Pons (tissue), 1 donor: Measurements from ENCODE around the gene PPP1R17.

ENCODE experiments used
- DNase-seq: peaks from one replicate; pipeline ENCODE4 v3.0.0-alpha.2; 2016; ENCODE audit warnings: low spot score

The PPP1R17 gene

GRCh38 chr7:31687024-31687748 lies at the start of gene PPP1R17:
TSS of gene PPP1R17 (plus strand) at chr7:31687215. CDS start at chr7:31692442, 5,227 bp downstream.
- DNase-seq = no peak

- DNase-seq = no peak
Observed at GRCh38 chr7:31640381-31640780, 46.6 kb upstream of the PPP1R17 start.

- peak; percentile 53 for DNase-seq
Observed at GRCh38 chr7:31642681-31643115, 44.3 kb upstream of the PPP1R17 start.

- no peak for DNase-seq
Observed at GRCh38 chr7:31646942-31647341, 40.1 kb upstream of the PPP1R17 start.

DNA sequence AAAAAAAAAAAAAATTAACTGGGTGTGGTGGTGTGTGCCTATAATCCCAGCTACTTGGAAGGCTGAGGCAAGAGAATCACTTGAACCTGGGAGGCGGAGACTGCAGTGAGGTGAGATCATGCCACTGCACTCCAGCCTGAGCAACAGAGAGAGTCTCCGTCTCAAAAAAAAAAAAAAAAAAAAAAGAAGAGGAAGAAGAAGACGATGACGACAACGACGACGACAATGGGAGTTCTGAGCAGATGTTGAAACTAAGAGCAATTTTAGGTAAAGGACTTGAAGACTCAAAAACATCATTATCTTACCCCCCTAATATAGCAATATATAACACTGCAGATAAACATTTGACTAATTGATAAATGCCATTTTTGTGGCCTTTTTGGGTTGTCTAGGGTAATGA lies 39.5 kb upstream of the PPP1R17 start:
- DNase-seq = no peak

GRCh38 chr7:31648288-31648687 lies 38.7 kb upstream of the PPP1R17 start:
- DNase-seq = peak; percentile 29

GRCh38 chr7:31648880-31649279 lies 38.1 kb upstream of the PPP1R17 start:
- DNase-seq = no peak

- DNase-seq = no peak
Observed at GRCh38 chr7:31651234-31652062, 35.6 kb upstream of the PPP1R17 start.

- no peak for DNase-seq
Observed at GRCh38 chr7:31652063-31652326, 35.0 kb upstream of the PPP1R17 start.

- no peak for DNase-seq
Observed at GRCh38 chr7:31663072-31663471, 23.9 kb upstream of the PPP1R17 start.

- DNase-seq = no peak
Observed at GRCh38 chr7:31664890-31665289, 22.1 kb upstream of the PPP1R17 start.

DNA sequence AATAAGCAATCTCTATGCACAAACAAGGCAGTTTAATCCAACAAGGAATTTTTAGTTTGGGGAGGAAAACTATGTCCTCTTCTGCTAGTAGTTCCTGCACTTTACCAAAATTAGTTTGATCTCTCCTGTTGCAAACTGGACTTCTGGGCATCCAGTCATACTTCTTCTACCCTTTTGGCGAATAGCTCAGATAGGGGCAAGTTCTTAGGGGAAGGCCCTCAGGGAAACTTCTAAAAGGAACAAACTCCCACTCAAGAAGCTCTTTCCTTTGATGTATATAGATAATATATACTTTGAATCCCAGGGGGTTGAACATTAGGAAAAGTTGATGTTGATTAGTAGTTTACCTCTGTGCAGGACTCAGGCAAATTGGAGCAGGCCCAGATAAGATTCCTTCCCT lies 21.5 kb upstream of the PPP1R17 start:
- no peak for DNase-seq

DNA sequence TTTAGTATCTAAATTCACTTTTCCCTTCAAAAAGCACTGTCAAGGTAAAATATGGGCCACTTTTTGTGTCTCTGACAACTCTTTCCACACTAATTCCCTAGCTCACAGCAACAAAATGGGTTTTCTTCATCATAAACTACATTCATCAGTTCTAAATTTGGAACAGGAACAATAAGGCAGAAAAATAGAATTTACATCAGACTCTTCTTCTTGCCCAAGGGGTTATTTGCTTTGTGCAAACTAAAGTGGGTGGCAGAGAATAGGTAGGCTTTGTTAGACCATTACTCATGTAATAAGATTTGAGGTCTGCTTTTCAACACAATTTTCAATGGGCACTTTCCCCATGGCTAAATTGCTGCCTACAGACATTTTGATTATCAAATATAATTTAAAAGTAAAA lies 17.6 kb upstream of the PPP1R17 start:
- DNase-seq = no peak

DNA sequence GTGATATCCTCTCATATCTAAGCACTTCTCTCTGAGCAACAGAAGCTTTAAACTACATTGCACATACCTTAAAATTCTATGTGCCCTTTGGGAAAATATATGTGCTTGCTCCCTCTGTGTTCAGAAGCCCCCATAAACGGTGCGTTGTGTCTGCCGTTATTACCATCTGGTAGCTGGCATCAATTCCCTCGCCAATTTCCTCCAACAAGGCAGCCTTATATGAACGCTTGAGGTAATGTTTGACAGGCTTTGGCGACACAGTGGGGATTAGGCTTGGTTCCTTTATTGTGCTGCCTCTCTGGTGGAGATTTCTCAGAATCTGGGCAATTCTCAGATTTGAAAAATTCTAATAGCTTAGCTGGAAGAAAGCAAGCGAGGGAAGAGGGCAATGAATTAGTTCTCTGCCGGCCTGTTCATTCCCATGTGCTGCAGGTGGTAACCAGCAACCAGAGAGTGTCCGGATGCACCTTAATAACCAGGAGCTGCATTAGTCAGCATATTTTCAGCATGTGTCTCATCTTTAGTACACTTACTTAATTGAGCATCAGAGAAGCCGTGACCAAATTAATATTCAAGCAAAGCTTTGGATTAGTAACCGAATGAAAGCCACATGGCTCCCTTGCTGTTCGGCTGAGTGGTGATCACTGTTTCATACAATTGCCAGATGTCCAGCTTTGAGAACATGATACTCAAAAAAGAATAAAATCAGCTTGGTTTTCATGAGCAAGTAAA lies 7.3 kb upstream of the PPP1R17 start:
- no peak for DNase-seq

DNA sequence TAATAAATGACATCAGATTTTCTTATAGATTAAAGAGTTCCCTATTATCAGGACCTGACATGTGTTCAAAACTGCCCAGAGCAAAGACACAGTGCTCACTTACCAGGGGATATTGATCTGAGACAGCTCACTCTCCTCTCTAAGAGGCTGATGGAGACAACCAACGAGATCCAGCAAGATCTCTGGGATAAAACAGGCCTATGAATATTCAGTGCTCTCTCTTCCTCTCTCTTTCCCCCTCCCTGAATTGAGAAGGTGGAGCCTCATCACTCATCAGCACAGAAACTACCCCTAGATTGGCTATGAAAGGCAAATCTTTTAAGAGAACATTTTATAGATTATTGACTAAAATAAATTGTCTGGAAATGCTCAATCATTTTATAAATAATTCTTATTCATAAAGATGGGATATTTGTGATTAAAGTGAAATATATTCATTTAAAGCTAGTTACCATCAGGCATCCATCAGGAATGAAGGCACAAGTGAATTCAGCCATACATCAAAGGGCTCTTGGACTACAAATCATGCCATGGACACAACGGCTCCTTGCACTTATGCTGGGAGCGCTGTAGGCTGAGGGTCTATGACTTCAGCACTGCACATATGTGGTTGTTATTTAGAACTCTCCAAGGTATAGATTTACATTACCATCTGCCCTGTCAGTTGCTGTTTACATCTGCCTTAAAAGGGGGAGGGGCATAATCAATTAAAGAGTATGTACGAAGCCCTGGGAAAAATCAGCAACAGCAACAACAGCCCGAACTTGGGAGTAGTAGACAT lies 3.4 kb upstream of the PPP1R17 start:
- DNase-seq = no peak

DNA sequence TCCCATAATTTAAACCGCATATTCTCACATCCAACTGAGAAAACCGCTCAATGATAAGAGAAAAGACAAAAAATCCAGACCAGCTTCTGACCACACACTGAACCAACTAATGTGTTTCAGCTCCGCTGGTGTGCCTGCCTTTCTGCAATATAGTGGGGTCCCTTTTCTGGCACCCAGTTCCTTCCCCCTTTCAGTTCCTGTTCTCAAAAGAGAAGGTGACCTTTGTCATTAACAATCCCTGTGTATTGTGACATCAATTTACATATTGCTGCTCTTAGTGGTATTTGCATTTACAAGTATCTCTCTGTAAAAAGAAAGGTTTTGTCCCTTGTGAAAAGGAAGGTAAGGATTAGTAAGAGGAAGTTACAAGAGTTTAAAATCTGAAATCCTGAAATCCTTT lies 1.4 kb downstream of the PPP1R17 start:
- DNase-seq = no peak

DNA sequence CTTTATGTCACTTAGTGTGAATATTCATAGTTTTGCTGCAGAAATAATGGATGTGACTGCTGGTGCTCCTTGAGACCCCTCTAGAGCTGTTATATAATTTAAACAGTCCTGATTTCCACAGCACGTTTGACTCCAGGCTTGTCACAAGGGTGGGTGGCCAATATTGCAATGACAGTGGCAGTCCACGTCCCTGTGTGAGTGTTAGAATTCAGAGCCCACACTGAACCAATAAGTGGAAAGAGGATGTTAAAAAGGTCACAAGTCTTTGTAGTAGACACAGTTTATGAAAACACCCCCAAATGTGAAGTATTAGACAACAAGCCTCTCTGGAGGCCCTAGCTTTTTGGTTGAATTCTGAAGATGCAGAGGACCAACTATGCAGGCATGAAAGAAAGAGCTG lies 2.0 kb downstream of the PPP1R17 start:
- DNase-seq = no peak

DNA sequence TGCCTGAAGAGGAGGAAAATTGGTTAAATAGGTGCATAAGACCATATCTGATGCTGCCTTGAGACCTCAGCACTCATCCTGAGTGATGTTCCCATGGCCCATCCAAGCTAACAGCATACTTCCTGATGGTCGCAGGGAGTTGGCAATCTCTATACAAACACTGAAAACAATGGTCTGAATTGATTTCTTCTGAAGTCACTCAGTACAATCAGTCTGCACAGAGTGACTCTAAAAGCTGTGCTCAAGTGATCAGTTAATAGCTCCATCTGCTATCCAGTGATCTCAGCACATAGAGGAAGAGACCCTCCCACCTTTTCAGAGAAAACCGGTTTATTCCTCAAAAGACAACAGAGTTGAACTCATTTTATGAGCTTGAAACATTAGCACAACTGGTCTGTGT lies 3.9 kb downstream of the PPP1R17 start:
- DNase-seq = peak; percentile 38

DNA sequence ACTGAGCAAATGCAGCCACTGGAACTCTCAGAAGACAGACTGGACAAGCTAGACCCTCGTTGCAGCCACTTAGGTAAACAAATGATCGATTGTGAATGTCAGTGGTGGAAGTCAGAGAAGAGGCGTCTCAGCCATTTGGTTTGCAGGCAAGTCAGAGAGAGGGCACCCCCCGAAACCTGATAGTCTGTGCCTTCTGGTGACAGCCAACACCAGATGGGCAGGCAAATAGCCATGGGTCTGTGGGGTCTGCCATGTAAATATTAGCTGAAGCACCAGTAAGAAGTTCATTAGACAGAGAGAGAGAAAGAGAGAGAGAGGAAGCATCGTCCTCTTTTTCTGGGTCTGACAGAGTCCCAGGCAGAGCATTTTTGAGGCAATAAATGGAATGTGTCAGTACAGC lies 5.4 kb downstream of the PPP1R17 start:
- DNase-seq = no peak

DNA sequence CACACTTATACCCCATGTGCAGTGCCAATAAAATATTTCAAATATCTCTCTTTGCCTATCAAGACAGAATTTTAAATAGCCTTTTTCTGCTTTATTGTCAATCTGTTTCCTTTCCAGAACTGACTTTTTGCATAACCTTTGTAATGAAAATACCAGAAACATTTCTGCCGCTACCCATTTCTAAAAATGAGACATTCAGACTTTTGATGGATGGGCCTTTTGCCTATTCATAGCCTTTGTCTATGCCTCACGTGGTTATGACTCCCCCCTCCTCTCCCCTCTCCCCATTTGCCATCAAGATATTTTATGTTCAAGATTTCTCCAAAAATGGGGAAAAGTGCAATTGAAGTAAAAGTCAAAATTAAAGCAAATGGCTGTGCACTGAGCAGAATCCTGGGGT lies 5.9 kb downstream of the PPP1R17 start:
- no peak for DNase-seq

- DNase-seq = no peak
Observed at GRCh38 chr7:31695859-31696614, 9.0 kb downstream of the PPP1R17 start.
